Gastrocnemius medialis (tissue), 4 donors: ENCODE measurements around the gene AHDC1. TPM values are rescaled to one million over a fixed set of nuclear protein-coding genes. Genes with fewer than 3 reads are reported as not detected.

Experiments
- ATAC-seq, 2 donors: fragments of 150-250 bp; one replicate each; pipeline ENCODE4 v1.9.1; 2016
- DNase-seq, 2 donors: peaks; one replicate each; pipeline ENCODE4 v3.0.0-alpha.2; 2019
- H3K27ac ChIP-seq, 4 donors: fragments of 200-600 bp; sonication (generic); 1 replicate in 1 of 4; 2 replicates in 3 of 4; pipeline ENCODE4 v1.5.1; 2016 to 2018; ENCODE audit warnings: mild to moderate bottlenecking in 2 of 4, moderate library complexity in 1 of 4
- H3K27me3 ChIP-seq, 3 donors: fragments of 200-600 bp; sonication (generic) in 2 of 3; 1 replicate in 1 of 3; 2 replicates in 2 of 3; pipeline versions ENCODE4 v1.5.1 to v1.6.0; 2016 to 2019; ENCODE audit warnings: mild to moderate bottlenecking in 1 of 3, moderate library complexity in 1 of 3
- H3K36me3 ChIP-seq, 2 donors: fragments of 200-600 bp; sonication (generic) in 1 of 2; one replicate each; pipeline ENCODE4 v1.5.1; 2017 to 2018
- H3K4me1 ChIP-seq, 2 donors: fragments of 200-600 bp; sonication (generic) in 1 of 2; one replicate each; pipeline ENCODE4 v1.5.1; 2016 to 2017; ENCODE audit warnings: mild to moderate bottlenecking in 2 of 2
- H3K4me3 ChIP-seq, 4 donors: fragments of 200-600 bp; sonication (generic) in 3 of 4; 1 replicate in 1 of 4; 2 replicates in 3 of 4; pipeline ENCODE4 v1.5.1; 2016 to 2019; ENCODE audit warnings: mild to moderate bottlenecking in 2 of 4
- H3K9me3 ChIP-seq, 3 donors: fragments of 200-600 bp; sonication (generic) in 2 of 3; 1 replicate in 1 of 3; 2 replicates in 2 of 3; pipeline ENCODE4 v1.5.1; 2016 to 2019
- CTCF ChIP-seq, 5 experiments: fragments of 450-650 bp in 3 of 5; fragments of 200-600 bp in 2 of 5; sonication (generic) in 2 of 5; IDR thresholded peaks in 4 of 5; conservative IDR thresholded peaks in 1 of 5; 1 replicate in 4 of 5; 2 replicates in 1 of 5; pipeline ENCODE4 v1.5.1; 2016 to 2019; ENCODE audit warnings: antibody characterized with exemption in 5 of 5, mild to moderate bottlenecking in 3 of 5, moderate library complexity in 3 of 5
- POLR2A ChIP-seq, 2 donors: fragments of 450-650 bp; IDR thresholded peaks; one replicate each; pipeline ENCODE4 v1.6.1; 2017; ENCODE audit warnings: antibody characterized with exemption in 2 of 2, mild to moderate bottlenecking in 2 of 2, moderate library complexity in 2 of 2
- in situ Hi-C, 4 donors: fragments of 200-750 bp; cut with MboI; loops; one replicate each; pipeline versions ENCODE4 v1.15.0 to v1.8.0; 2017; ENCODE audit warnings: low sequenced_read_pairs in 4 of 4
- intact Hi-C: fragments of 100-400 bp; cut with DNase I; formaldehyde crosslinking; loops from one replicate; pipeline ENCODE4 v1.15.1; 2023; ENCODE audit warnings: low total_unique reads
- total RNA-seq, 4 donors: library from RNA; depleted of rRNA; stranded (reverse); fragments of >200 nt; gene quantifications; one replicate each; pipeline versions ENCODE4 v1.1.0 to v1.2.3, GENCODE V29; 2016

Gene AHDC1
- total RNA-seq, 4 donors from 2014 or later = 22.2 to 57.9 (median 35.2) TPM

- Histone ChIP-seq H3K9me3 (no peaks in the 10 kb centered on the region), H3K4me3 (no peak overlapping the region), H3K27me3 (no peaks in the 10 kb centered on the region), H3K36me3 (no peaks in the 10 kb centered on the region), H3K4me1 (peaks cover 55 to 67% of the 10 kb centered on the region in 2 donors), H3K27ac (peak overlapping the region; percentile 95 to 100 (median 98))
- in situ Hi-C loops (no loop called here), intact Hi-C loops (no loop called here)
- TF ChIP-seq POLR2A (IDR thresholded peaks at IDR 0.05) = no peak
- TF ChIP-seq CTCF (IDR thresholded peaks at IDR 0.05 in 4 of 5, conservative IDR thresholded peaks at IDR 0.05 in 1 of 5) = no peak
- DNase-seq (no peak), ATAC-seq (no peak)
These were observed 20.5 kb downstream of the AHDC1 start for GRCh38 chr1:27583479-27583878.

GRCh38 chr1:27581823-27582243, 22.1 kb downstream of the AHDC1 start:
- DNase-seq (peak in 1 of 2 donors; percentile 61), ATAC-seq (peak; percentile 29 to 53)
- H3K27me3 ChIP-seq = no peaks in the 10 kb centered on the region
- in situ Hi-C loops (no loop called here), intact Hi-C loops (no loop called here)
- H3K36me3 ChIP-seq = no peaks in the 10 kb centered on the region
- H3K9me3 ChIP-seq = no peaks in the 10 kb centered on the region
- peak overlapping the region; percentile 95 to 100 (median 98) for H3K27ac ChIP-seq
- H3K4me1 ChIP-seq = peaks cover 52 to 71% of the 10 kb centered on the region in 2 donors
- TF ChIP-seq POLR2A (IDR thresholded peaks at IDR 0.05) (no peak), CTCF (IDR thresholded peaks at IDR 0.05 in 4 of 5, conservative IDR thresholded peaks at IDR 0.05 in 1 of 5) (no peak)
- no peak overlapping the region for H3K4me3 ChIP-seq

- ATAC-seq = no peak
- H3K36me3 ChIP-seq = no peaks in the 10 kb centered on the region
- intact Hi-C loops = loop anchor here (2.0 to 10.0 kb wide), 2 partner anchors 21 to 1343 kb away; partner anchors contain the start of gene CEP85
- peak in 1 of 2 donors; percentile 45 for DNase-seq
- in situ Hi-C loops = no loop called here
- no peak overlapping the region for H3K4me3 ChIP-seq
- peak overlapping the region; percentile 95 to 100 (median 98) for H3K27ac ChIP-seq
- peaks cover 71 to 83% of the 10 kb centered on the region in 2 donors for H3K4me1 ChIP-seq
- no peaks in the 10 kb centered on the region for H3K27me3 ChIP-seq
- H3K9me3 ChIP-seq = no peaks in the 10 kb centered on the region
- no peak for TF ChIP-seq CTCF (IDR thresholded peaks at IDR 0.05 in 4 of 5, conservative IDR thresholded peaks at IDR 0.05 in 1 of 5)
- TF ChIP-seq POLR2A (IDR thresholded peaks at IDR 0.05) = no peak
These were observed 26.3 kb downstream of the AHDC1 start for GRCh38 chr1:27577504-27578188.

- intact Hi-C loops (loop anchor here (2.0 to 10.0 kb wide), 2 partner anchors 20 to 1342 kb away; partner anchors contain the start of gene CEP85), in situ Hi-C loops (no loop called here)
- ATAC-seq (no peak), DNase-seq (peak in 1 of 2 donors; percentile 49)
- Histone ChIP-seq H3K27ac (peak overlapping the region; percentile 95 to 100 (median 98)), H3K4me3 (peak overlapping the region in 1 of 4 donors; percentile 52), H3K4me1 (peaks cover 71 to 85% of the 10 kb centered on the region in 2 donors), H3K36me3 (no peaks in the 10 kb centered on the region), H3K27me3 (no peaks in the 10 kb centered on the region), H3K9me3 (no peaks in the 10 kb centered on the region)
- TF ChIP-seq CTCF (IDR thresholded peaks at IDR 0.05 in 4 of 5, conservative IDR thresholded peaks at IDR 0.05 in 1 of 5) = no peak
- TF ChIP-seq POLR2A (IDR thresholded peaks at IDR 0.05) = no peak
These were observed 27.1 kb downstream of the AHDC1 start for GRCh38 chr1:27576806-27577227.
